Peyer's patch (tissue), 4 donors: ENCODE results near the gene CSMD2. TPM values are rescaled to one million over a fixed set of nuclear protein-coding genes. Genes with fewer than 3 reads are reported as not detected.

Source experiments
- DNase-seq, 3 donors: peaks; one replicate each; pipeline ENCODE4 v3.0.0-alpha.2; 2017 to 2019
- H3K27ac ChIP-seq, 4 donors: fragments of 200-600 bp; sonication (generic); one replicate each; pipeline ENCODE4 v1.5.1; 2016 to 2019
- H3K27me3 ChIP-seq, 2 donors: fragments of 200-600 bp; sonication (generic); one replicate each; pipeline ENCODE4 v1.5.1; 2019
- H3K36me3 ChIP-seq, 3 donors: fragments of 200-600 bp; sonication (generic); one replicate each; pipeline ENCODE4 v1.5.1; 2016 to 2019
- H3K4me1 ChIP-seq, 4 donors: fragments of 200-600 bp; sonication (generic); one replicate each; pipeline ENCODE4 v1.5.1; 2016 to 2019
- H3K4me3 ChIP-seq, 4 donors: fragments of 200-600 bp; sonication (generic); 1 replicate in 3 of 4; 2 replicates in 1 of 4; pipeline ENCODE4 v1.5.1; 2016 to 2019; ENCODE audit warnings: mild to moderate bottlenecking in 1 of 4
- H3K9me3 ChIP-seq, 4 donors: fragments of 200-600 bp; sonication (generic); one replicate each; pipeline ENCODE4 v1.5.1; 2016 to 2019; ENCODE audit warnings: mild to moderate bottlenecking in 1 of 4
- CTCF ChIP-seq, 6 experiments: fragments of 450-650 bp in 4 of 6; fragments of 200-600 bp in 2 of 6; sonication (generic) in 1 of 6; IDR thresholded peaks; one replicate each; pipeline ENCODE4 v1.5.1; 2017 to 2019; ENCODE audit warnings: antibody characterized with exemption in 6 of 6, mild to moderate bottlenecking in 3 of 6, moderate library complexity in 1 of 6
- POLR2A ChIP-seq, 2 donors: fragments of 450-650 bp; IDR thresholded peaks; one replicate each; pipeline ENCODE4 v1.5.1; 2017; ENCODE audit warnings: antibody characterized with exemption in 2 of 2, mild to moderate bottlenecking in 2 of 2, moderate library complexity in 2 of 2
- total RNA-seq, 4 donors: library from RNA; depleted of rRNA; stranded (reverse); fragments of >200 nt; gene quantifications; one replicate each; pipeline ENCODE4 v1.1.0, GENCODE V29; 2016

Gene CSMD2
- total RNA-seq, 4 donors from 2014 or later = under 0.01 to 1.2 (median 0.70) TPM

DNA sequence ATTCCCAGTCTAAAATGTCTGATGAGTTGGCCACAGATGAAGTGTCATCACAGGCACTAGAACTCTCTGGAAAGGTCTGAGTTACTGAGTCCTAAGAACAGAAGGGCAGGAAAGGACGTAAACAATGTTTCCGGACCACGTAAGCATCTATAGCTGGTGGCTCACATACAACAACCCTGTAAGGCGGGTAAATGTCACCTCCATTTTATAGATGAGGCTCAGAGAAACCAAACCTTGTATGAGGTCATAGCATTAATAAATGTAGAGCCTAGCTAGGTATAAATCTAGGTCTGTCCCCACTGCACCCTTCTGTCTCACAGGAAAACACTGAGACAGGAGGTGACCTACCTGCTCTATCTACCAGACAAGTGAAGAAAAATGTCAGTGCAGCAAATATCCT lies 86.6 kb downstream of the CSMD2 start:
- no peaks in the 10 kb centered on the region for H3K27me3 ChIP-seq
- no peak for TF ChIP-seq CTCF (IDR thresholded peaks at IDR 0.05)
- TF ChIP-seq POLR2A (IDR thresholded peaks at IDR 0.05) = no peak
- H3K27ac ChIP-seq = no peak overlapping the region
- DNase-seq = no peak
- H3K4me1 ChIP-seq = no peaks in the 10 kb centered on the region
- no peak overlapping the region for H3K4me3 ChIP-seq
- H3K9me3 ChIP-seq = no peaks in the 10 kb centered on the region
- no peaks in the 10 kb centered on the region for H3K36me3 ChIP-seq

DNA sequence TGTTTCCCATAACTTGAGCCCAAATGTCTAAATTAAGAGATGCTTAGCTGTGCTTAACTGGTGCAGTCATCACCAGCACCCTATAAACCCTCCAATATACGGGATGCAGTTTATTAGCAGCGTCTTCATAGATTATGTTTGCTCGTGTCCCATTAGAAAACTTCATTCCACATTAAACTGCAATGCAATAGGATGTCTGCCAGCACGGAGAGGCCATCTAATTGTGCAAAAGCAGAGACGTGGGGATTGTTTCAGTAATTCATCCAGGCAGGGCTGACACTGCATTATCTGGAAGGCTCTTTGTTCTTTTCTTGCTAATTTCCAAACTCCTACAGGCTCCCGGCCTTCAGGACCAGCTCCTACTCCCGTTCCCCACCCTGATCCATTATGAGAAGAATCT lies 89.5 kb downstream of the CSMD2 start:
- Histone ChIP-seq H3K9me3 (no peaks in the 10 kb centered on the region), H3K27ac (no peak overlapping the region), H3K27me3 (no peaks in the 10 kb centered on the region), H3K36me3 (no peaks in the 10 kb centered on the region), H3K4me1 (no peaks in the 10 kb centered on the region), H3K4me3 (no peak overlapping the region)
- TF ChIP-seq CTCF (IDR thresholded peaks at IDR 0.05) (no peak), POLR2A (IDR thresholded peaks at IDR 0.05) (no peak)
- no peak for DNase-seq

GRCh38 chr1:34073028-34073695 lies 91.9 kb downstream of the CSMD2 start:
- Histone ChIP-seq H3K9me3 (no peaks in the 10 kb centered on the region), H3K27me3 (no peaks in the 10 kb centered on the region), H3K36me3 (no peaks in the 10 kb centered on the region), H3K4me1 (no peaks in the 10 kb centered on the region), H3K27ac (no peak overlapping the region), H3K4me3 (no peak overlapping the region)
- no peak for DNase-seq
- TF ChIP-seq POLR2A (IDR thresholded peaks at IDR 0.05) (no peak), CTCF (IDR thresholded peaks at IDR 0.05) (no peak)

GRCh38 chr1:34070201-34070836 lies 94.7 kb downstream of the CSMD2 start:
- no peaks in the 10 kb centered on the region for H3K27me3 ChIP-seq
- no peak overlapping the region for H3K4me3 ChIP-seq
- TF ChIP-seq POLR2A (IDR thresholded peaks at IDR 0.05) (no peak), CTCF (IDR thresholded peaks at IDR 0.05) (no peak)
- no peaks in the 10 kb centered on the region for H3K4me1 ChIP-seq
- H3K9me3 ChIP-seq = no peaks in the 10 kb centered on the region
- H3K36me3 ChIP-seq = no peaks in the 10 kb centered on the region
- H3K27ac ChIP-seq = no peak overlapping the region
- DNase-seq = no peak

DNA sequence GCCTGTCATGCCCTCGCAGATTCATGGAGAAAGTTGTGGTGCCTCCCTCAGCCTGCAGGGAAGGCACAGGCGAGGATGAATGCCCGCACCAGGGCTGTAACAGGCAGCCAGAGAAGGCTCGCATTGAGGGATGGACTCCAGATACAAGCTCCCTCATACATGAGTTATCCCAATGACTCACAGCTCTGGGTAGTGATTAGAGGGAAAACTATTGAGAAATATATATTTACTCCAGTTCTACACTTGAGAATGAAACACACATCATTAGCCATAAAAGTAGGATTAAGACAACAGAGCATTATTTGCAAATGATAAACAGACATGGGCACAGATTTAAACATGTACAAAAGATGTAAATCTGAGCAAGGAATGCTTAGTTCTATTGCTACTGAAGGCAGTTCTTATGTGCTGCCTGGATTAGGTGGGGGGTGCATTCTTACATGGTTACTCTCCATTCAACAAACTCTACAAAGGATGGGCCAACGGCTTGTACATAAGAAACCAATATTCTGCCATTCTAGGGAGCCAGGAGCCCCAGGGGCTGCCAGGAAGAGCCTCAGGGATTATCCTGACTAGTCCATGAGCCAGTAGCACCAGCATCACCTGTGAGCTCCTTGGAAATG lies 97.9 kb downstream of the CSMD2 start:
- DNase-seq = no peak
- no peak for TF ChIP-seq POLR2A (IDR thresholded peaks at IDR 0.05)
- no peak for TF ChIP-seq CTCF (IDR thresholded peaks at IDR 0.05)
- Histone ChIP-seq H3K9me3 (no peaks in the 10 kb centered on the region), H3K27ac (no peak overlapping the region), H3K36me3 (no peaks in the 10 kb centered on the region), H3K4me1 (no peaks in the 10 kb centered on the region), H3K4me3 (no peak overlapping the region), H3K27me3 (no peaks in the 10 kb centered on the region)
